D721Med (cell line): ENCODE results near the gene SPEM3.

ENCODE experiments used
- DNase-seq: peaks from one replicate; pipeline ENCODE4 v3.0.0; 2011; ENCODE audit warnings: low spot score; ENCODE audit not compliant: insufficient read length
- FAIRE-seq: peaks from 2 replicates; lab custom pipeline; 2011; peaks lifted over from hg19 to GRCh38; lab: Jason Lieb, UNC
- TF ChIP-seq, protein P1 (sequence below): IDR thresholded peaks from 2 replicates; pipeline ENCODE4 v1.5.1; 2012; ENCODE audit warnings: mild to moderate bottlenecking, control low read depth; ENCODE audit not compliant: insufficient read depth; ENCODE audit errors: missing control alignments

The SPEM3 gene

DNA sequence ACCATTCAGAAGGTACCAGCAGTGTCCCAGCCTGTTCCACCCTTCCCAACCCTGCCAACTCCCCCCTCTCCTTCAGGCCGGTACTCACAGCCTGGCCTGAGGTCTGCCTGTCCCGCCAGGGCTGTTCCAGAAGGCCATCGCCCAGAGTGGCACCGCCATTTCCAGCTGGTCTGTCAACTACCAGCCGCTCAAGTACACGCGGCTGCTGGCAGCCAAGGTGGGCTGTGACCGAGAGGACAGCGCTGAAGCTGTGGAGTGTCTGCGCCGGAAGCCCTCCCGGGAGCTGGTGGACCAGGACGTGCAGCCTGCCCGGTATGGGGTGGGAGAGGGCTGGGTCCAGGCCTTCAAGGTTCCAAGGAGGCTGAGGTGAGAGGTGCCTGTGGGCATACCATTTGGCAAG is 13.8 kb upstream of the SPEM3 start:
- DNase-seq (no peak), FAIRE-seq (no peak)
- TF ChIP-seq, protein P1, sequence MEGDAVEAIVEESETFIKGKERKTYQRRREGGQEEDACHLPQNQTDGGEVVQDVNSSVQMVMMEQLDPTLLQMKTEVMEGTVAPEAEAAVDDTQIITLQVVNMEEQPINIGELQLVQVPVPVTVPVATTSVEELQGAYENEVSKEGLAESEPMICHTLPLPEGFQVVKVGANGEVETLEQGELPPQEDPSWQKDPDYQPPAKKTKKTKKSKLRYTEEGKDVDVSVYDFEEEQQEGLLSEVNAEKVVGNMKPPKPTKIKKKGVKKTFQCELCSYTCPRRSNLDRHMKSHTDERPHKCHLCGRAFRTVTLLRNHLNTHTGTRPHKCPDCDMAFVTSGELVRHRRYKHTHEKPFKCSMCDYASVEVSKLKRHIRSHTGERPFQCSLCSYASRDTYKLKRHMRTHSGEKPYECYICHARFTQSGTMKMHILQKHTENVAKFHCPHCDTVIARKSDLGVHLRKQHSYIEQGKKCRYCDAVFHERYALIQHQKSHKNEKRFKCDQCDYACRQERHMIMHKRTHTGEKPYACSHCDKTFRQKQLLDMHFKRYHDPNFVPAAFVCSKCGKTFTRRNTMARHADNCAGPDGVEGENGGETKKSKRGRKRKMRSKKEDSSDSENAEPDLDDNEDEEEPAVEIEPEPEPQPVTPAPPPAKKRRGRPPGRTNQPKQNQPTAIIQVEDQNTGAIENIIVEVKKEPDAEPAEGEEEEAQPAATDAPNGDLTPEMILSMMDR = no peak

DNA sequence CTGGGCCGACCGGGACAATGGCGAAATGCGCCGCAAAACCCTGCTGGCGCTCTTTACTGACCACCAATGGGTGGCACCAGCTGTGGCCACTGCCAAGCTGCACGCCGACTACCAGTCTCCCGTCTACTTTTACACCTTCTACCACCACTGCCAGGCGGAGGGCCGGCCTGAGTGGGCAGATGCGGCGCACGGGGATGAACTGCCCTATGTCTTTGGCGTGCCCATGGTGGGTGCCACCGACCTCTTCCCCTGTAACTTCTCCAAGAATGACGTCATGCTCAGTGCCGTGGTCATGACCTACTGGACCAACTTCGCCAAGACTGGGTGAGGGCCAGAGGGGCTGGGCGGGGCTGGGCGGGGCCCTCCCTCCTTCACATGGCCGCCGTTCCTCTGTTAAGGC is 12.9 kb upstream of the SPEM3 start:
- no peak for FAIRE-seq
- TF ChIP-seq, protein P1 = no peak
- no peak for DNase-seq

DNA sequence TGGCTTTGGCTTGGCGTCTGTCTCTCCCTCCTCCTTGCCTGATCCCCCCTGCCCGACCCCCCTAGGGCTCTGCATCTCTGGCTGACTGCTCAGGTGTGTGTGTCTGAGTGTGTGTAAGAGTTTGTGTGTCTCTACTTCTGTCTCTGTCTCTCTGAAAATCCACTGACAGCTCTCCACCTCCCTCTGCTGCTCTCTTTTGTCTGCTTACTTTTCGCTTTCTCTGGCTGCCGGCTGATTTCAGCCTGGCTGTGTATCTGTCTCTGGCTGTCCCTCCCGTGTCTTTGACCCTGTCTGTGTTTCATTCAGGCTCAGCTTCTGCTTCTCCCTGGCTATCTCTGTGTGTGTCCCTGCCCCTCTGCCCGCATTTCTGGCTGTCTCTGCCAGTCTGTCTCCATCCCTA is 12.3 kb upstream of the SPEM3 start:
- DNase-seq = no peak
- TF ChIP-seq, protein P1 = no peak
- FAIRE-seq = no peak

DNA sequence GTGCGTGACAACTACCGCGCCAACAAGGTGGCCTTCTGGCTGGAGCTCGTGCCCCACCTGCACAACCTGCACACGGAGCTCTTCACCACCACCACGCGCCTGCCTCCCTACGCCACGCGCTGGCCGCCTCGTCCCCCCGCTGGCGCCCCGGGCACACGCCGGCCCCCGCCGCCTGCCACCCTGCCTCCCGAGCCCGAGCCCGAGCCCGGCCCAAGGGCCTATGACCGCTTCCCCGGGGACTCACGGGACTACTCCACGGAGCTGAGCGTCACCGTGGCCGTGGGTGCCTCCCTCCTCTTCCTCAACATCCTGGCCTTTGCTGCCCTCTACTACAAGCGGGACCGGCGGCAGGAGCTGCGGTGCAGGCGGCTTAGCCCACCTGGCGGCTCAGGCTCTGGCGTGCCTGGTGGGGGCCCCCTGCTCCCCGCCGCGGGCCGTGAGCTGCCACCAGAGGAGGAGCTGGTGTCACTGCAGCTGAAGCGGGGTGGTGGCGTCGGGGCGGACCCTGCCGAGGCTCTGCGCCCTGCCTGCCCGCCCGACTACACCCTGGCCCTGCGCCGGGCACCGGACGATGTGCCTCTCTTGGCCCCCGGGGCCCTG is 11.5 kb upstream of the SPEM3 start:
- FAIRE-seq (no peak), DNase-seq (no peak)
- TF ChIP-seq, protein P1 = no peak

DNA sequence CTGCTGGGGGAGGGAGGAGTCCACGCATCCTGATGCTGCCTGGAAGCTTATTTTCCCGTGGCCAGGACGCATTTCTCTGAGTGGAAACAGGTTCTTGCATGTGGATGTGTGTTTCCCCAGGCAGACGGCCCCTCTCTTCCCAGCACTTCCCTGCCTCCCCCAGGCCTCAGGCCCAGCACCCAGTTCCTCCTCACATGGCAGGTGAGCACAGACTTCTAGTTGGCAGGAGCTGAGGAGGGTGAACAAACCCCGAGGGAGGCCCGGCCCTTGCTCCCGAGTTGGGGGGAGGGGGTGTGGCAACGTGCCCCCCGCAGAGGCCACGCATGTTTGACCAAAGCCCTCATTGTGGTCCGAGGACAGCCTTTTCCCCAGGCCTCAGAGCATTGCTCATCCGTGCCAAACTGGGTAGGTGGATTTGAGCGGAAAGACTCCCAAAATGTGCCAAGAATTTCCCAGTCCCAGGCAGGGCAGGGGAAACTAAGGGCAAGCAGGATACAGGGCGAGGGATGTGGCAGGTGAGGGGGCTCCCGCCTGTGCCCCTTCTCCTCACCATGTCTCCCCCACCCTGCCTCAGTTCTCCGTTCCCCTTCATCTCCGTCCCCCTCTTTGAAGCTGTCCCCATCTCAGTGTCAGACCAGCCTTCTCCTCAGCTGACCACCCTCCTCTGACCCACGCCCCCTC is 10.0 kb upstream of the SPEM3 start:
- TF ChIP-seq, protein P1 = no peak
- DNase-seq = no peak
- FAIRE-seq = no peak

DNA sequence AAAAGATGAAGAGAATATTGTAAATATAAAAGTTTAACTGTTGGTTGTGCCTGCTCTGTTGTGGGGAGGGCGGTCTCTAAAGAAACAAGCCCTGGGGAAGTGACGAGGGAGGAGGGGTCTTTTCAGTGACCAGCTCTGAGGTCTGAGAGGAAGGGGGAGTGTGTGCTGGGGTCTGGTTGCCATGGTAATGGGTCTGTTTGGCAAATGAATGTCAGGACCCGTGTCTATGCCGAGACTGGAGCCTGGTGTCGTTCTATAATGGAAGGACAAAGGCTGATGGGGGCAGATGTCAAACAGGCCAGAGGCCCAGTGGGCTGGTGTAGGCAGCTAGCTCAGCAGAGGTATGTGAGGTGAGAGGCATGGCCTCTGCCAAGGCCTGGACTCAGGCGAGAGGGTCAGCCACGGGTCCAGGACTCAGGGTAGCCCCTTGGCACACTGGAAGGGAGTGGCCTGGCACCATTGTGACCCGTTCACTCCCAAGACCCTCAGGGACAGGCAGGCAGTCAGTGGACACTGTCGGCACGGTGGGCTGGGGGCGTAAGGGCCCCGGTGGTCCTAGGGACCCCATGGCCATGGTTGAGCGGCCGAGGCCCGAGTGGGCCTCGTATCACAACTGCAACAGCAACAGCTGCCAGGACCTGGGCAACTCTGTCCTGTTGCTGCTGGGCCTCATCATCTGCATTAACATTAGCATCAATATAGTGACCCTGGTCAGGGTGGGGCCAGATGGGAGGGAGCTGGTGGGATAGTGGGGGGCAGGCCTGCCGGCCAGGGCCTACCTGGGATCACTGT is 8.6 kb upstream of the SPEM3 start, which contains the start of gene SPEM1:
Gene SPEM1 (plus strand): TSS at position 506 of the 792 bp plus-strand sequence. CDS start 61 bp downstream, at position 567.
- TF ChIP-seq, protein P1 = no peak
- FAIRE-seq = no peak

More for the DNA sequence above, 8.6 kb upstream of the SPEM3 start, which contains the start of gene SPEM1:
- no peak for DNase-seq
